ENCODE data around the gene TPI1. TPM values are rescaled to one million over a fixed set of nuclear protein-coding genes. Genes with fewer than 3 reads are reported as not detected.

TPI1 gene
- 697 TPM for polyA plus RNA-seq (2013, experiment 1 of 2)
- 590 TPM for polyA plus RNA-seq (2013, experiment 2 of 2)

DNA sequence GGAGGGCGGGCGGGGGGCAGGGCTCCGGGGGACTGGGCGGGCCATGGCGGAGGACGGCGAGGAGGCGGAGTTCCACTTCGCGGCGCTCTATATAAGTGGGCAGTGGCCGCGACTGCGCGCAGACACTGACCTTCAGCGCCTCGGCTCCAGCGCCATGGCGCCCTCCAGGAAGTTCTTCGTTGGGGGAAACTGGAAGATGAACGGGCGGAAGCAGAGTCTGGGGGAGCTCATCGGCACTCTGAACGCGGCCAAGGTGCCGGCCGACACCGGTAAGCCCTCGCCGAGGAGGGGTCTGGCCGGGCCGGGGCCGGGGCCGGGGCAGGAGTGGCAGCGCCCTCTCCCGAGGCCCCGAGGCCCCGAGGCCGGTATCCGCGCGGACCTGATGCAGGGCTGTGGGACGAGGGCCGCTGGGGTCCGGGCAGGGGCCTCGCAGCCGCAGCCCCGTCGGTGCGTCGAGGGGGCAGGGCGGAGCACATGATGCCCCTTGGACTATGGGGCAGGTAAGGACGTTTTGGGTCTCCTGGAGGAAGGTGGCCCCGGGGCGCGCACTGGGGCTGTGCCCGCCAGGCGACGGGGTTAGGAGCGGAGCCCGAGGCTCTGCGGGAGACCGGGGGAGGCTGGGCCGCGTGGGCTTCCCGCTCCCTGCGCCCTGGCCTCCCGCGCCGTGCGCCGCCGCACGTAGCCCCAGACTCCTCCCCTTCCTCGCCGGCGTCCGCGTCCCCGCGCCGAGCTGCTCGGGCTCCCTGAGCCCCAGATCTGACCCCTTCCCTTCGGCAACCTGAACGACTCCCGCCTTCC lies at the start of gene TPI1:
Gene TPI1, plus strand, starts transcription at position 119 of the 798 bp plus-strand sequence. Its CDS starts 36 bp downstream, at position 155.
- 0% methylated on average over 72 to 77 of the region's 86 CpGs for WGBS, 2 experiments (ENCODE audit: insufficient coverage in 2 of 2)
- Histone ChIP-seq H3K27ac (ENCODE audit: low read depth, low read length, severe bottlenecking) (peak within 1 kb of the TSS; percentile 62), H3K36me3 (ENCODE audit: control insufficient read depth, insufficient read depth, low read length) (peaks cover 60% of the 10 kb centered on the region), H3K4me3 (ENCODE audit: extremely low read depth, insufficient read depth, low read length, poor library complexity, severe bottlenecking) (peak within 1 kb of the TSS; percentile 97), H3K4me1 (ENCODE audit: control insufficient read depth, insufficient read depth, low read length, poor library complexity, severe bottlenecking) (peaks cover 21% of the 10 kb centered on the region), H3K9me3 (ENCODE audit: control insufficient read depth, low read length) (no peaks in the 10 kb centered on the region)

DNA sequence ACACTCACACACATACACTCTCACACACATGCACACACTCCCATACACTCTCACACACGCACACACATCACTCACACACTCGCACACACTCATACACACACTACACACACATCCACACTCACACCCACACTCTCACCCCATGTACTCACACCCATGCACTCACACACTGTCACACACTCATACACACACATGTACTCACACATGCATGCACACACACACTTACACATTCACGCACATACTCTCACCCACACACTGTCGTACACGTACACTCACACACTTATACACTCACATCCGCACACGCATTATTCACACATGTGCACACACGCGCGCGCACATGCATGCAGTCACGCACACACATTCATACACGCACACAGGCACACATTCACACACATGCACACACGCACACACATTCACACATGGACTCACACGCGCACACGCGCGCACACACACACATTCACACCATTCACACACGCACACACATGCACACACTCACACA lies 49.6 kb upstream of the TPI1 start:
- Histone ChIP-seq H3K36me3 (ENCODE audit: control insufficient read depth, insufficient read depth, low read length) (no peaks in the 10 kb centered on the region), H3K27ac (ENCODE audit: low read depth, low read length, severe bottlenecking) (no peak overlapping the region), H3K9me3 (ENCODE audit: control insufficient read depth, low read length) (no peaks in the 10 kb centered on the region), H3K4me1 (ENCODE audit: control insufficient read depth, insufficient read depth, low read length, poor library complexity, severe bottlenecking) (peaks cover 35% of the 10 kb centered on the region), H3K4me3 (ENCODE audit: extremely low read depth, insufficient read depth, low read length, poor library complexity, severe bottlenecking) (no peak overlapping the region)
- WGBS, 2 experiments (ENCODE audit: insufficient coverage in 2 of 2): 87 to 92% methylated on average over 18 to 20 of the region's 20 CpGs

DNA sequence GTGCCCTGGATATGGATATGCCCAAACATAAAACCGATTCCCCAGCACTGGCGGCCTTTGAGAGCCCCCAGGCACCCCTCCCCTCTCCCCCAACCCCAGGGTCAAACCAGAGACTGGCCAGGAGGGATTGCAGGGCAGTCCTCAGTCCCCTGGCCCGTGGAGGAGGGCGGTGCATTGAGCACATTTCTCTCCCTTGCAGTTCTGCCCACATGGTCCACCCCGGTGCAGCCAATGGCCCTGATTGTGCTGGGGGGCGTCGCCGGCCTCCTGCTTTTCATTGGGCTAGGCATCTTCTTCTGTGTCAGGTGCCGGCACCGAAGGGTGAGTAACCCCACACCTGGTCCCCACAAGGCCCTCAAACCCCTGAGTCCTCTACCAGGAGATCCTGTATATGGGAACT lies 49.1 kb upstream of the TPI1 start:
- no peaks in the 10 kb centered on the region for H3K9me3 ChIP-seq (ENCODE audit: control insufficient read depth, low read length)
- H3K4me1 ChIP-seq (ENCODE audit: control insufficient read depth, insufficient read depth, low read length, poor library complexity, severe bottlenecking): peaks cover 40% of the 10 kb centered on the region
- 65 to 71% methylated on average over 8 to 10 of the region's 10 CpGs for WGBS, 2 experiments (ENCODE audit: insufficient coverage in 2 of 2)
- H3K4me3 ChIP-seq (ENCODE audit: extremely low read depth, insufficient read depth, low read length, poor library complexity, severe bottlenecking): no peak overlapping the region
- no peaks in the 10 kb centered on the region for H3K36me3 ChIP-seq (ENCODE audit: control insufficient read depth, insufficient read depth, low read length)
- peak overlapping the region; percentile 62 for H3K27ac ChIP-seq (ENCODE audit: low read depth, low read length, severe bottlenecking)

DNA sequence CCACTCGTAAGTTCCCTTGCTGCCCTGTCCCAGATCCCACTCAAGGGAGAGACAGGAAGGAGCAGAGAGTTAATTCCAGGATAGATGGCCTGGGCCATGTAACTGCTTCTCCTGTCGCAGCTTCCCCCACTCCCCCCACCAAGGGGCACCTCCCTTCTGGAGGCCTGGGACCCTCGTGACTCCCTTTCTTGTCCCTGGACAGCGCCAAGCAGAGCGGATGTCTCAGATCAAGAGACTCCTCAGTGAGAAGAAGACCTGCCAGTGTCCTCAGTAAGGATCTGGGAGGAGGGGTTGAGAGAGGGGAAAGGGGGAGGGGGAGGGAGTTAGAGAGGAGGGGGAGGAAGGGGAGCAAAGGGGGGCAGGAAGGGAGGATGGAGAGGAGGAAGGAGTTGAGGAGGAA lies 48.7 kb upstream of the TPI1 start:
- H3K4me3 ChIP-seq (ENCODE audit: extremely low read depth, insufficient read depth, low read length, poor library complexity, severe bottlenecking): no peak overlapping the region
- no peaks in the 10 kb centered on the region for H3K36me3 ChIP-seq (ENCODE audit: control insufficient read depth, insufficient read depth, low read length)
- WGBS, 2 experiments (ENCODE audit: insufficient coverage in 2 of 2): 70 to 87% methylated on average over 2 to 4 of the region's 5 CpGs
- no peaks in the 10 kb centered on the region for H3K9me3 ChIP-seq (ENCODE audit: control insufficient read depth, low read length)
- peaks cover 40% of the 10 kb centered on the region for H3K4me1 ChIP-seq (ENCODE audit: control insufficient read depth, insufficient read depth, low read length, poor library complexity, severe bottlenecking)
- peak overlapping the region; percentile 62 for H3K27ac ChIP-seq (ENCODE audit: low read depth, low read length, severe bottlenecking)

DNA sequence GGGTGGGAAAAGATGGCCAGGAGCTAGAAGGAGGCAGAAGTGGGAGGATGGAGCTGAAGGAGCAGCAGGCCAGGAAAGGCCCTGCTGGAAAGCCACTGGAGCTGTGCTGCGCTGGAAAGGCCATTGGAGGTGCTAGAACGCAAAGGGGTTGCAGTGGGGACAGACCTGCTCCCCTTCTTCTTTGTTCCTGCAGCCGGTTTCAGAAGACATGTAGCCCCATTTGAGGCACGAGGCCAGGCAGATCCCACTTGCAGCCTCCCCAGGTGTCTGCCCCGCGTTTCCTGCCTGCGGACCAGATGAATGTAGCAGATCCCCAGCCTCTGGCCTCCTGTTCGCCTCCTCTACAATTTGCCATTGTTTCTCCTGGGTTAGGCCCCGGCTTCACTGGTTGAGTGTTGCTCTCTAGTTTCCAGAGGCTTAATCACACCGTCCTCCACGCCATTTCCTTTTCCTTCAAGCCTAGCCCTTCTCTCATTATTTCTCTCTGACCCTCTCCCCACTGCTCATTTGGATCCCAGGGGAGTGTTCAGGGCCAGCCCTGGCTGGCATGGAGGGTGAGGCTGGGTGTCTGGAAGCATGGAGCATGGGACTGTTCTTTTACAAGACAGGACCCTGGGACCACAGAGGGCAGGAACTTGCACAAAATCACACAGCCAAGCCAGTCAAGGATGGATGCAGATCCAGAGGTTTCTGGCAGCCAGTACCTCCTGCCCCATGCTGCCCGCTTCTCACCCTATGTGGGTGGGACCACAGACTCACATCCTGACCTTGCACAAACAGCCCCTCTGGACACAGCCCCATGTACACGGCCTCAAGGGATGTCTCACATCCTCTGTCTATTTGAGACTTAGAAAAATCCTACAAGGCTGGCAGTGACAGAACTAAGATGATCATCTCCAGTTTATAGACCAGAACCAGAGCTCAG lies 48.0 kb upstream of the TPI1 start:
- no peak overlapping the region for H3K4me3 ChIP-seq (ENCODE audit: extremely low read depth, insufficient read depth, low read length, poor library complexity, severe bottlenecking)
- H3K27ac ChIP-seq (ENCODE audit: low read depth, low read length, severe bottlenecking): peak overlapping the region; percentile 41
- 78 to 86% methylated on average over 10 to 13 of the region's 13 CpGs for WGBS, 2 experiments (ENCODE audit: insufficient coverage in 2 of 2)
- no peaks in the 10 kb centered on the region for H3K9me3 ChIP-seq (ENCODE audit: control insufficient read depth, low read length)
- peaks cover 2% of the 10 kb centered on the region for H3K36me3 ChIP-seq (ENCODE audit: control insufficient read depth, insufficient read depth, low read length)
- H3K4me1 ChIP-seq (ENCODE audit: control insufficient read depth, insufficient read depth, low read length, poor library complexity, severe bottlenecking): peaks cover 40% of the 10 kb centered on the region

DNA sequence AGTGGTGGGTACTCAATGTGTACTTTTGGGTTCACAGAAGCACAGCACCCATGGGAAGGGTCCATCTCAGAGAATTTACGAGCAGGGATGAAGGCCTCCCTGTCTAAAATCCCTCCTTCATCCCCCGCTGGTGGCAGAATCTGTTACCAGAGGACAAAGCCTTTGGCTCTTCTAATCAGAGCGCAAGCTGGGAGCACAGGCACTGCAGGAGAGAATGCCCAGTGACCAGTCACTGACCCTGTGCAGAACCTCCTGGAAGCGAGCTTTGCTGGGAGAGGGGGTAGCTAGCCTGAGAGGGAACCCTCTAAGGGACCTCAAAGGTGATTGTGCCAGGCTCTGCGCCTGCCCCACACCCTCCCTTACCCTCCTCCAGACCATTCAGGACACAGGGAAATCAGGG lies 47.2 kb upstream of the TPI1 start:
- peaks cover 4% of the 10 kb centered on the region for H3K36me3 ChIP-seq (ENCODE audit: control insufficient read depth, insufficient read depth, low read length)
- peak overlapping the region; percentile 10 for H3K27ac ChIP-seq (ENCODE audit: low read depth, low read length, severe bottlenecking)
- WGBS, 2 experiments (ENCODE audit: insufficient coverage in 2 of 2): 73% methylated on average over 2 to 4 of the region's 5 CpGs
- H3K4me3 ChIP-seq (ENCODE audit: extremely low read depth, insufficient read depth, low read length, poor library complexity, severe bottlenecking): peak overlapping the region; percentile 40
- peaks cover 40% of the 10 kb centered on the region for H3K4me1 ChIP-seq (ENCODE audit: control insufficient read depth, insufficient read depth, low read length, poor library complexity, severe bottlenecking)
- no peaks in the 10 kb centered on the region for H3K9me3 ChIP-seq (ENCODE audit: control insufficient read depth, low read length)

DNA sequence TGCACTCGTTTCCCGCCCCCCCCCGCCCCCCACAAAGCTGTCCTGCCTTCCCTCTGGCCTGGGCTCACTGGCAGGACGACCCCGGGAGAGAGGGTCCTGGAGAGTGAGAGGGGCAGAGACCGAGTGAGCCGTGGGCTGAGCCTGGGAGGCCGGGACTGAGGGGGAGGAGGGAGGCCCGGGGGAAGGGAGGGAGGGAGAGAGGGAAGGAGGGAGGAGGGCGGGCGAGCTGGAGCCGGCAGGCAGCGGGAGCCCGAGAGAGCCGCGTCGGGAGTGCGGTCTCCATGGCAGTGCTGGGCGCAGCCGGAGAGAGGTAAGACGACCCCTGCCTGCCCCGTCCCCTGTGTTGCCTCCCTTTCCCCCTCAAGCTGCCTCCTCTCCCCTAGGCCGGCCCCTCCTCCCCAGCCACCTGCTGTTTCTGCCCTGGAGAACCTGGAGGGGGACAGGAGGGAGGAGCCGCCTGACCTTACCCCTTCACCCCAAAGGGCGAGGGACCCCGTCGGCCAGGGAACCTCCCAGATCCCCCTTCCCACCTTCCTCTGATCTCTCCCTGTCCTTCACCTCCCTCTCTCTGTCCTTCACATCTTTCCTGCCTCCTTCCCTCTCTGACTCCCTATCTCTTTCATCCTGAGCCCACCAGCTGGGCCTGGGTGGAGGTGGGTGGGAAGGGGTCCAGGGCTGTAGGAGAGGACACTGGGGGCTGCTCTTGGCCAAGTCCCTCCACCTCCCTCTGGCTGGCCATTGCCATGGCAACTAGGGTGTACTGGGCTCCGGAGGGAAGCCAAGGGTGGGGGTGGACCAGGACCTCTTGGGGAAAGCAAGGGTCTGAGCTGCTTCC lies 45.5 kb upstream of the TPI1 start, which contains the start of gene GPR162:
Gene GPR162, plus strand, starts transcription at position 231 of the 835 bp plus-strand sequence. CDS start 2,078 bp downstream, outside the sequence.
- Histone ChIP-seq H3K27ac (ENCODE audit: low read depth, low read length, severe bottlenecking) (peak within 1 kb of the TSS; percentile 72), H3K4me1 (ENCODE audit: control insufficient read depth, insufficient read depth, low read length, poor library complexity, severe bottlenecking) (peaks cover 41% of the 10 kb centered on the region), H3K4me3 (ENCODE audit: extremely low read depth, insufficient read depth, low read length, poor library complexity, severe bottlenecking) (peak within 1 kb of the TSS; percentile 40), H3K36me3 (ENCODE audit: control insufficient read depth, insufficient read depth, low read length) (peaks cover 13% of the 10 kb centered on the region), H3K9me3 (ENCODE audit: control insufficient read depth, low read length) (no peaks in the 10 kb centered on the region)
- WGBS, 2 experiments (ENCODE audit: insufficient coverage in 2 of 2): 0% methylated on average over 10 to 12 of the region's 28 CpGs

DNA sequence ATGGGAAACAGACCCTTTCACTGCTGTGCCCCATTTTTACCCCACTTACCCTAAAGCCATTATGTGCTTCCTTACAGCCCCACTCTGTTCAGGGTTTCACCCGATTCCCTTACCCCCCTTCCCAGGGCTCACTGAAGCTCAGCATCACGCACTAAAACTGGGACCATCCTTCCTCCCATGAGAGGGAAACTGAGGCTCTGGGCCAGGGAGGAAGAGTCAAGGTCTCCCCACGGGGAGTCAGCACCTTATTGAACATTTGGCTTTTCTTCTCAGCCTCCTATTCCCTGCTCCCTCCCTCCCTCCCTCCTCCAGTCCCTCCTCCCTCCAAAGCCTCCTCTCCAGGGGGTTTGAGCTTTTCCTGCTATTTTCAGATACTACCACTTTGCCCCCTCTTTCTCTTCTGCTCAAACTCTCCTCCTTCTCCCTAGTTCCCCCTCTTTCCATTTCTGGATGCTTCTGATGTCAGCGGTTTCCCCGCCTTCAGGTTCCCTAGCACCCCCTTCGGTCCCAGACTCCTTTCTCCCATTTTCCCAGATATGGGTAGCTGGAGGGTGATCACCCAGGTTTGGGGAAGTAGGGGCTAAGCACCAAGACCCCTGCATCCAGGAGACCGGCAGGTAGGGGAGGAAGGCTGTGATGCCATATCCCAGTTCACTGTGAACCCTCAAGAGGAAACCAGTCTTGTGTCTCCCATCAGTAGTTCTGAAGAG lies 44.8 kb upstream of the TPI1 start:
- H3K9me3 ChIP-seq (ENCODE audit: control insufficient read depth, low read length): no peaks in the 10 kb centered on the region
- H3K27ac ChIP-seq (ENCODE audit: low read depth, low read length, severe bottlenecking): no peak overlapping the region
- WGBS, 2 experiments (ENCODE audit: insufficient coverage in 2 of 2): 30 to 41% methylated on average over 2 to 4 of the region's 7 CpGs
- peaks cover 48% of the 10 kb centered on the region for H3K4me1 ChIP-seq (ENCODE audit: control insufficient read depth, insufficient read depth, low read length, poor library complexity, severe bottlenecking)
- H3K4me3 ChIP-seq (ENCODE audit: extremely low read depth, insufficient read depth, low read length, poor library complexity, severe bottlenecking): peak overlapping the region; percentile 40
- H3K36me3 ChIP-seq (ENCODE audit: control insufficient read depth, insufficient read depth, low read length): peaks cover 14% of the 10 kb centered on the region

DNA sequence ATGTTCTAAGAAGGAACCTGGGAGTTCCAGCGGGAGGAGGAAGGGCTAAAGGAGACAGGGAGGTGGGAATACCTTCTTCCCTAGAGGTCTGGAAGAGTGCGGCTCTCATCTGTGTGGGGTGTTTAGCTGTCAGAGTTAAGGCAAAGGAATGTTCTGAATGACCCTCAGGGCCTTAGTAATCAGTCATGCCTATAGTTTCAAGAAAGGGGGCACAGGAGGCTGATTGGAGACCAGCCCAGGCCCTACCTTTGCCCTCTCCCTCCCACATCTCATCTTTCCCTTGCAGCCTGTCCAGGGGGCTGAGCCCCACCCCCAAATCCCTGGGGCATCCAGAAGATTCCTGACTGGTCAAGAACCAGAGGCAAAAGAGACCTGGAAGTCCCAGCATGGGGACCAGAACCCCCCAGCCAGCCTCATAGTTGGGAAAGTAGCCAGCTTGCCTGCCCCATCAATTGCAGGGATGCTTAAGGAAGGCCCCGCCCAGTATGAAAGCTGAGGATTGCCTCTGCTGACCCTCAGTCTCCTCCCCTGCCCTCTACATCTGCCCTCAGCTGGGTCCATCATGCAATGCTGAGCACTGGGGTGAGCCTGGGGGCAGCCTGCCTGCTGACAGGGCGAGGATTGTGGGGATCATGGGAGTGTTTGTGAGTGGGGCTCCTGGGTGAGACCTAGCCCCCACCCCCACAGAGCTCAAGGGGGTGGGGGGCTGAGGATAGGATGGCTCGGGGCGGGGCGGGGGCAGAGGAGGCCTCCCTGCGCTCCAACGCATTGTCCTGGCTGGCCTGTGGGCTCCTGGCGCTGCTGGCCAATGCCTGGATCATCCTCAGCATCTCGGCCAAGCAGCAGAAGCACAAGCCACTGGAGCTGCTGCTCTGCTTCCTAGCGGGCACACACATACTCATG lies 43.9 kb upstream of the TPI1 start:
- peaks cover 44% of the 10 kb centered on the region for H3K4me1 ChIP-seq (ENCODE audit: control insufficient read depth, insufficient read depth, low read length, poor library complexity, severe bottlenecking)

More for the DNA sequence above, 43.9 kb upstream of the TPI1 start:
- 80 to 81% methylated on average over 5 to 11 of the region's 12 CpGs for WGBS, 2 experiments (ENCODE audit: insufficient coverage in 2 of 2)
- Histone ChIP-seq H3K36me3 (ENCODE audit: control insufficient read depth, insufficient read depth, low read length) (peaks cover 14% of the 10 kb centered on the region), H3K27ac (ENCODE audit: low read depth, low read length, severe bottlenecking) (no peak overlapping the region), H3K4me3 (ENCODE audit: extremely low read depth, insufficient read depth, low read length, poor library complexity, severe bottlenecking) (no peak overlapping the region), H3K9me3 (ENCODE audit: control insufficient read depth, low read length) (no peaks in the 10 kb centered on the region)

All from mesodermal cell (in vitro differentiated cells).